ENCODE results near the gene MRAS.
"Not testable (repeated sequence)": the region's sequence is repeated elsewhere in the genome, so short reads cannot be mapped to it uniquely, and the experiment has no call there.

Gene MRAS

DNA sequence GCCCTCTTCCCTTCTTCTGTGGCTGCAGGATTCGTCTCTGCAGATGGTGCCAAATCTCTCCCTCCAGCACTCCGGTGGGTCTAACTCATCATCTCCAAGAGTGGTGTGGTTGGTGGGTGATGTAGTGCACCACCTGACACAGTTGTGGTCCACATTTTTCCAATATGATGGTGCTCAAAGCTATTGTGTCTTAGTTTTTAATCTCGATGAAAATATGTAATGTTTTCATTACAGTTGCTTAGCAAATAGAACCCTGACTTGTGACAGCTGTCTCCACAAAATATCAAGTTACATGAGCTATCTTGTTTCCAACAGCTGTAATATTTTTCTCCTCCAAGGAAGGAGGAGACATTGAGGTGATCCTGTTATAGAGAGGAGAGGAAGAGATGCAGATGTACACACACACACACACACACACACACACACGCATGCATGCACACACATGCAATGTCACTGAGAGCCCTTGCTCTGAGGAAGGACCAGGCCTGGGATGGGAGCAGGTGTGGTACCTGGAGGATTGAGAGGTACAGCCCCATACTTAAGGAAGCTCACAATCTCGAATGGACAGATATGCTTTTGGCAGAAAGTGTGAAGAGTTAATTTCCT is 70.3 kb downstream of the MRAS start:
- DNase-seq (ENCODE audit: low spot score): no peak

DNA sequence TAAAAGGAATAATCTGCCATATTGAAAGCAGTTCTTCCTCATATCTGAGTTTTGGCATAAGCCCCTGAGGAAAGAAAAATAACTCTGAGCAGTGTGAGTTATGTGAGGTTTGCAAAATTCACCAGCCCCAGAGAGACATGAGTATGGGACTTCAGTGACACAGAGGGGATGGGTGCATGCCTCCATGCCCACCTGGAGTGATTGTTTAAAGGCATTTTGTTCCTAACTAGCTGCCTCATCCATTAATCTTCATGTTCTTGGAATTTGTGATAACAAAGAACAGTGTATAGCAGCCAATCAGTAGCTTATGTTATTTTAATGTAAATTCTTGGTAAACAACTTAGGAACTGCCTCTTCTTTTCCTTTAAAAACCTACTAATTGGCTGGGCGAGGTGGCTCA is 74.9 kb downstream of the MRAS start:
- DNase-seq (ENCODE audit: low spot score): no peak

DNA sequence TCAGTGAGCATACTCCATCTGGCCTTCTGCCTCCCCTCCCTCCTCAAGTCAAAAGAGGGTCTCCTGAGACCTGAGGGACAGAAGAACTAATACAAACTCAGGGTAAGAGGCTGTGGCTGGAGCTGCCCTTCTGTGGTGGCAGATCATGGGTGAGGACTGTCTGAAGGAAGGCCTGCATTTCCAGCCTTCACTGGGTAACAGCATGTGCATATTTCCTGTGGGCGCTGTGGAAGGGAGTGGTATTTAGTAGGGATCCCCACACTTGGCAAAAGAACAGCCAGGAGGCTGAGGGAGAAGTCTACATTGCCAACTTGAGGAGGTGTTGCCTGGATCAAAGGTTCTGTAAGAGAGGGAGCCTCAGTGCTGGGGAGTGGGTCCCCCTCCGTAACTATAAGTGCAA is 75.9 kb downstream of the MRAS start:
- no peak for DNase-seq (ENCODE audit: low spot score)

DNA sequence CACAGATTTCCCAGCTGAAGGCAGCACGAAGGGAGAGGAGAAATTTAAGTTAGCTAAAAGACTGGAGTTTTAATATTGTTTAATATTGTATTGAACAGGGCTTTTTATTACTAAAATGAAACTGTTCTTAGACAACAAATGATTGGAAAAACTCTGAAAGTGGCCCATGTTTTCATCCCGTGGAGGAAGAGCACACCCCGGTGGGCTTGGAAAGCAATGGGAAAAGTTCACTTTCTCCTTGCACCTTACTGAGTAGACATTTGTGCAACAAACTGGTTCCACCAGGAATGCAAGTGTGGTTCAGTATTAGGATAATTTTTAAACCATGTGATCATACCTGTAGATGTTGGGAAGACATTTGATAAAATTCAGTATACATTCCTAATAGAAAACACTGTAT is 77.8 kb downstream of the MRAS start:
- peak; percentile 46 for DNase-seq (ENCODE audit: low spot score)

DNA sequence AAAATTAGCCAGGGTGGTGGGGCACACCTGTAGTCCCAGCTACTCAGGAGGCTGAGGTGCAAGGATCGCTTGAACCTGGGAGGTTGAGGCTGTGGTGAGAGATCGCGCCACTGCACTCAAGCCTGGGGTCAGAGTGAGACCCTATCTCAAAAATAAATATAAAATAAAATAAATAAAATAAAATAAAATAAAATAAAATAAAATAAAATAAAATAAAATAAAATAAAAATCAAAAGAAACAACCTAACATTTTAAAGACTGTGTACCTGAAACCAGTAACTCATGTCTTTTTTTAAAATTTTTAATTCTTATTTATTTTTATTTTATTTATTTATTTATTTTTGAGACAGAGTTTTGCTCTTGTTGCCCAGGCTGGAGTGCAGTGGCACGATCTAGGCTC is 78.4 kb downstream of the MRAS start:
- DNase-seq (ENCODE audit: low spot score): not testable (repeated sequence)

DNA sequence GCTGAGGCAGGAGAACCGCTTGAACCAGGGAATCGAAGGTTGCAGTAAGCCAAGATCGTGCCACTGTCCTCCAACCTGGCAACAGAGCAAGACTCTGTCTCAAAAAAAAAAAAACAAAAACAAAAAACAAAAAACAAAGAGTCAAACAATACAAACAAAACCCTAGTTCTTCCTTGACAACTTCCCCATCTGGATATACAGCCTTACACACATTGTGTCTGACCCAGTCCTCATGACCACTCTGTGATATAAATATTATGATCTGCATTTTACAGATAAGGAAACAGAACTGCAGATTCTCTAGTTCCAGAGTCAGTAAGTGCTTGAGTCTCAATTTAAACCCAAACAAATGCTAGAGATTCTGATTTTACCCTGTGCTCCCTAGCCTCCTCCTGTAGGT is 81.3 kb downstream of the MRAS start:
- DNase-seq (ENCODE audit: low spot score): no peak

DNA sequence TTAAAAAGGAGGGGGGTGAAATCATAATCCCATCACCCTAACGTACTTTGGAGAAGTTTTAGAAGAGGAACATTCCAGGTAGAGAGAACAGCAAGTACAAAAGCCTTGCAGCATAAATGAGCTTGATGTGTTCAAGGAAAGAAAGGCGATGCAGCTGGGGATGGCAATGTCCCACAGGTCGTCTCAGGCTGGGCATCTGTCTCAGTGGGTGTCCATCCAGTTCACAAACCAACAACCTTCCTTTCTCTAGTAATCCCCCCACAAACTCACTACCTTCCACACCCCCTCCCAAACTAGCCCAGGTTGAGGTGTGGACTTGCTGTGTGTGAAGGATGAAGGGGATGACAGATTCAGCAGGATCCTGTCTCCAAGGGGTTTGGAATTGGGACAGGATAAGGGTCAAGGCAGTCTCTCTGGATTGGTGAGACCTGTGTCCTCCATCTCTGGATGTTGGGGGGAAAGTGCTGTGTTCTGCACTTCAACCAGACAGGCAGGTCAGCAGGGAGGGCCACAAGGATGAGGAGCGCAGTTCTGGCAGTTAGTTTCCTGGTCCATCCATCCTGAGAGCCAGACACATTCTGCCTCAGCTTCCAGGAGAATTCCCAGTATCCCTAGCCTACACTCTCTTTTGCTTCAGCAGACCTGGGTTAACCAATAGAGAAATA is 84.3 kb downstream of the MRAS start:
- no peak for DNase-seq (ENCODE audit: low spot score)

DNA sequence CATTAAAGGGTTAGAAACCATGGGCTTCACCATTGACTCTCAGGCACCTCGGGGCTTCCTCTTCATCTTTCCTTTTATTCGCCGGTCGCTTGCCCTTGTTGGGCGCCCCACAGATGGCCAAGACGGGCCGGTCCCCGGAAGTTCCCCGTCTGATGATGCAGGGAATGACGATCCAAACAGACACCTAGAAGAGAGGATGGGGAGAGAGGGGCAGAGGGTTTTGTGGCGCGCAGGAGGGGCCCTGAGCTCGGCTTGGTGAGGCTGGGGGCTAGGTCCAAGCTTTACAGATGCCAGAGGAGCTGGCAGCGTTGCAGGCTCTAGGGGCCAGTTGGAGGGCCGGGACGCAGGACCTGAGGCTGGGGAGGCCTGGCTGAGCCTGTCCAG is 85.5 kb downstream of the MRAS start:
- DNase-seq (ENCODE audit: low spot score): no peak

DNA sequence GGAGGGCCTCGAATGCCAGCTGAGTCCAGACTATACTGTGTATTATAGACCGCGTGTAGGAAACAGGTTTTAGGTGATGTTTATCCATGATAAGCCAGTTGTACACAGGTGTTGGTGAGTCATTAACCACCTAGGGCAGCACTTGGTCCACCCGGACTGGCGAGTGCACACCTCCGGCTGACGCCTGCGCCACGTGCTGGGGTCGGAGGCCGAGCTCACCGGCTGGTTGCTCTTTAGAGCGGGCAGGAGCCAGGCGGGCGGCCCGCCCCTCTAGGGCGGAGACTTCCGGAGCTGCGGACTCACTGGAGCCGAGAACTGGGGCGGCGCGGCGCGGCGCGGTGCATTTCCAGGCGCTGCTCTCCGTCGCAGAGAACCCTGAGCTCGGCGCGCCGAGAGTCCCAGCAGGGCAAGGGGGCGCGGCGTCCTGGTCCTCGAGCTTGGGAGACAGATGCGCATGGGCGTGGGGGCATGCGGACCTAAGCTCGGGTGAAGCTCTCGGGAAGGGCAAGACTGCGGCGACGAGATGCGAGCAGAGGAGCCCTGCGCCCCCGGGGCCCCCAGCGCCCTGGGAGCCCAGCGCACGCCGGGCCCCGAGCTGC is 86.0 kb downstream of the MRAS start, which contains the start of gene ESYT3:
Gene ESYT3 (plus strand): TSS at position 341 of the 599 bp plus-strand sequence. CDS start 183 bp downstream, at position 524.
- DNase-seq (ENCODE audit: low spot score): peak; percentile 88

DNA sequence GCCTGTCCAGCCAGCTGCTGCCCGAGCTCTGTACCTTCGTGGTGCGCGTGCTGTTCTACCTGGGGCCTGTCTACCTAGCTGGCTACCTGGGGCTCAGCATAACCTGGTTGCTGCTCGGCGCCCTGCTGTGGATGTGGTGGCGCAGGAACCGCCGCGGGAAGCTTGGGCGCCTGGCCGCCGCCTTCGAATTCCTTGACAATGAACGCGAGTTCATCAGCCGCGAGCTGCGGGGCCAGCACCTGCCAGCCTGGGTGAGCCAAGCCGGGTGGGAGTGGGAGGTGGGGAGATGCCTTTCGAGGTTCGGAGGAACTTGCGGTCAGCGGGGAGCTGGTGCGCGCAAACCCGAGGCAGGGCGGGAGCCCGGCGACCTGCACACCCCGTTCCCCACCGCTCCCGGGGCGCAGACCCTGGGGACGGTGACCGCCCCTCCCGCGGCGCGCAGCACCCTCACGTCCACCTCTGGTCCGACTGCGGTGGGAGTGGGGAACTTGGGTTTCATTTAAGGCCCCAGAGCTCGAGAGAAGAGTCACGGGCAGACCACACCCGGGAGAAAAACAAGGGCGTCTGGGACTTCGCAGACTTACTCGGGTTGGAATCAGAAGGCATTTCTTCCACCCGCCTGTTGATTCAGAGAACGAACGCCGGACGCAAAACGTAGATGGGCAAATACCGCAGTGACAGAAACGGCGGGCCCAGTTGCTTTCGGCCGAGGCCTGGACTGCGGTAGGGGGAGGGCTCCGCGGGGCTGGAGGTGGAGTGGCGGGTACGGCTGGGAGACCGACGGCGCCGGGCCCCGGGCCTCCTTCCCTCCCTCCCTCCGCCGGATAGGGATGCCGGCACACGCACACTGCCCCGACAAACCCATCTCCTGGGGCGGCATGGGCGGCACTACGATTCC is 86.7 kb downstream of the MRAS start:
- peak; percentile 51 for DNase-seq (ENCODE audit: low spot score)

DNA sequence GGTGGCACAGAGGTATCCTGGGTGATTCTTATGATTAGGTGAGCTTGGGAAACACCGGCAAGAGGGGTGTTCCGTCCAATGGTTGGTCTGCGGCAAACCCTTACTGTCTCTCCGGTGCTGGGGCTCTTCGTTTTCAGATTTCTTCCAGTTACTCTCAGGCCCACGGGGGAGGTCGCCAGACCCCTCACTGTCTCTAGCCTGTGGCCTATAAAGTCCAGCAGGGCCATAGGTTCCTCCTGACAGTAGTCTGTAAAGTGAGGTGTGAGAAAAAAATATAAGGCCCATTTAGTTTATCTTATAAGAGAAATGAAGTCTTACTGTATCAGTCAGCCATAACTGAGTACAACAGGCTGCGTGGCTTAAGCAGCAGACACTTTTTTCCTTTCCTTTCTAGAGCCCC is 87.5 kb downstream of the MRAS start:
- DNase-seq (ENCODE audit: low spot score): no peak

DNA sequence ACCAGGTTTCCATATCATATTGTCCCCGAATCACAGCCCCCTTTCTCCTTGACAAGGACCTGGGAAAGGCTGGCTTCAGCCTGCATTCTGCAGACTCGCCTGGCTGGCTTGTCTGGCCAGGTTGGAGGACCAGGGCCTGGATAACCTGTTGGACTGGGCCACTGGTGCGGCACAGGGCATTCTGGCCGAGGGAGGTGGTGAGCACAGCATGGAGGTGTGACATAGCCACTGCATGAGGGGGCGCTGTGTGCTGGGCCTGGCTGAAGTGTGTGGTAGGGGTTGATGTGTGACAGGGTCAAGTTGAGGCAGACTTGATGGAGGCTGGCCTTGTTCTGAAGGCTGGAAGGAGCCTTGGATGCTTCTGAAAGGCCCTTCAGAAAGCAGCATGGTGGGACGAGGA is 88.9 kb downstream of the MRAS start:
- DNase-seq (ENCODE audit: low spot score): no peak

DNA sequence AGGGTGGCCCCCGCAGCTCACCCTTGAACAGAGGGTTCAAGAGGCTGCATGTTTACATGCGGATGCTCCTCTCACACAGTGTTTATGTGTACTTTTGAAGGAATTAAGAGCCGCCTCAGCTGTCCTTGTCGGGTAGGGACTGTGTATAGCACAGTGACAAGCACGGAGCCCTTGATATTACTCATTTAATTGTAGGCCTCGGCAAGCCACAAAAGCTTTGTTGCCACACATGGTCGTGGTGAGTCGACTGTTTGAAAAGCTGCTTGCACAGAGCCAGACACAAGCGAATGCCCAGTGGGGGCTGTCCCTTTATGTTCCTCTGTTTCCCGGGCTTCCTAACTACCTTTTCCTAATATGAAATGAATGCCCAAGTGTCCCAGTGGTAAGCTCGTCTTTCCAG is 90.5 kb downstream of the MRAS start:
- DNase-seq (ENCODE audit: low spot score): no peak

DNA sequence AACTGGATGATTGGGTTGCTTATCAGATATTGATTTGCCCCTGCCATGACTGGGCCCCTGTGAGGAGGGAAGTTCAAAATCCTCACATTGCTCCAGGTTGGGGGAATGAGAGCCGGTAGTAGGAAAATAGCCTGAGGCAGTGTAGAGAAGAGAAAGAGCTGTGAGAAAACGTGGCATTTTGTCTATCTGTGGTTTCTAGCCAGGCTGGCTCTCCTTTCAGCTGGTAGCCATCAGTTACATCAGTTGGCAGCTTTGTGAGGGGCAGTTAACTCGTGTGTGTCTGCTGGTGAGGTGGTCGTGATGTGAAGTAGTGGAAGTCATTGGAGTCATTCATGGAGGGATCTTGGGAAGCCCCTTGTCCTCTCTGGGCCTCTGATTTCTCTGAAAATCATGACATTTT is 91.3 kb downstream of the MRAS start:
- no peak for DNase-seq (ENCODE audit: low spot score)

DNA sequence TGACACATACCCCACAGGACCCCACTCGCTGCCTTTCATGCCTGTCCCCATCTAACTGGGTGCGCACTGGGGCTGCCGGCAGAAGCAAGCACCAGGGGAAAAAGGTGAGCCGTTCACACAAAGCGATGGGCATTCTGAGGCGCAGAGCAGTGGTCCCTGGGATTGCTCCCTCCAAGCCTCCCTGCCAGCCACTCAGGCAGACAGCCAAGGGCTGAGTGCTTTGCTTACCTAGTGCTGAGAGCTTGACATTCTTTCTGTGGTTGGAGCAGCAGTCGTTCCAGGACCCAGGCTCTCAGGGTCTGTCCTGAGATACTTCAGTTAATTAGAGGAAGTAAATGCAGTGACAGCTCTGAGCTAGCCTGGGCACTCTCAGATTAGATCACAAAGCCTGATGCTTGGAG is 91.7 kb downstream of the MRAS start:
- peak; percentile 51 for DNase-seq (ENCODE audit: low spot score)

DNA sequence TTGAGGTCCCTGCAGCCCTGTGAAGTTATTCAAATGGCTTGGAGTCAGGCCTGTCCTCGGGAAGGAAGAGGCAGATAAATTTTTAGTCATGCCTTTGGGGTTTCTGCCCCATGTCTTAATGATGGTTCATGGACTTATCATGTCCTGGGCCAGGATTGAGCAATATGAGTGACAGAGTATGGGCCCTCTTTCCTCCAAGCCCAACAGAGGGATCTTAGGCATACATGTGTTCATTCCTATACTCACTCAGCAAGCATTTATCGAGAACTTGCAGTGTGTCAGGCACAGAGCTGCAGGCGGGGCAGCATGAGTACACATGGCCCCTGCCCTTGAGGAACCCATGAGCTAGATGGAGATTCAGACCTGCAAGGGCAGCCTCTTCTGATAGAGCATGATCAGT is 92.2 kb downstream of the MRAS start:
- DNase-seq (ENCODE audit: low spot score): peak; percentile 13

DNA sequence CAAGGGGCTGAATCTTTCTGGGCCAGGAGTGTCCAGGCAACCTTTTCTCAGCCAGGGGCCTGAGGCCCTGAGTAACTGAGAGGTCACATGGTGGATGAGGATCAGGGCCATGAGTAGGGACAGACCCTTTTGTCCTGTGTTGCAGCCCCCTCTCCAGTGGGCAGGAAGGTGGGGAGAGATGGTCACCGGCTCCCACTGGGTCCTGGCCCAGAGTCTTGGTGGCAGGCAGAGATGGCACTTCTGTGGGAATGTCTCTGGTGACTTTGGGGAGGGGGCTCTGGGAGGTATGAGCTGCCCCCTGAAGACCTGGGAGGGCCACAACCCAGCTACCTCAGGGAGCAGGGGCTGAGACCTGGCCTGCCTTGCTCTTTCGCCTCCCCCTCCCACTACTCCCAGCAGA is 92.9 kb downstream of the MRAS start:
- DNase-seq (ENCODE audit: low spot score): no peak

DNA sequence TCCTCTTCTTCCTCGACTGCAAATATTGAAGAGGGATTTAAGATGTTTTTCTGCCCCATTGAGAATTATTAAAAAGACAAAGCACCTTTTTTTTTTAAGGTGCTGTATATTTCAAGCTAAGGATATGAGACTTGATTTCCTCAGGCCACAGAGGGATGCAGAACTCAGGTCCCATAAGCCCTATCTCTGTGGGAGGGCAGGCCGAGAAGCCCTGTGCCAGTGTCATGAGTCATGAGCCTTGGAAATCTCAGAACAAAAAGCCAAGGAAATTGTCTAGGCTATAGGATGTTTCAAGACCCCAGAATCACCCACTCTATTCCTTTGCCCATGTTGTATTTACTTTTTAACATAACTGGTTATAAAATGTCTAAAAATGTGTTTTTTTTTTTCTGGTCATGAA is 93.4 kb downstream of the MRAS start:
- peak; percentile 39 for DNase-seq (ENCODE audit: low spot score)

DNA sequence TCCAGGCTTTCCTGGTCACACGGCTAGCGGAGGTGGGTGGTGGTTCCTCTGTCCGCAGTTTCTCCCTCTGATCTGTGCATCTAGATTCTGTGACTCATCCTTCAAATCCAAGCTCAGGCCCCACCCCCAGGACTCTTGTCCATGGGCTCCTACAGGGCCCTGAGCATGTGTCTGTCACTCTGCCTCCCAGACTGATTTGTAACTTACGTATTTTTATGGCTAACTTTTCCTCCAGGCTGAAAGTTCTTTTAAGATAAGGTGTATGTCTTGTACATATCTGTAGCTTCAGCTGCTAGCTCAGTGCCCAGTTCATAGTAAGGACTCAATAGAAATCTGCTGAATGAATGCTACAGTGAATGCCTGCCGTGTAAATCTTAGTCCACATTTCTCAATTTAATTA is 94.1 kb downstream of the MRAS start:
- DNase-seq (ENCODE audit: low spot score): peak; percentile 51

DNA sequence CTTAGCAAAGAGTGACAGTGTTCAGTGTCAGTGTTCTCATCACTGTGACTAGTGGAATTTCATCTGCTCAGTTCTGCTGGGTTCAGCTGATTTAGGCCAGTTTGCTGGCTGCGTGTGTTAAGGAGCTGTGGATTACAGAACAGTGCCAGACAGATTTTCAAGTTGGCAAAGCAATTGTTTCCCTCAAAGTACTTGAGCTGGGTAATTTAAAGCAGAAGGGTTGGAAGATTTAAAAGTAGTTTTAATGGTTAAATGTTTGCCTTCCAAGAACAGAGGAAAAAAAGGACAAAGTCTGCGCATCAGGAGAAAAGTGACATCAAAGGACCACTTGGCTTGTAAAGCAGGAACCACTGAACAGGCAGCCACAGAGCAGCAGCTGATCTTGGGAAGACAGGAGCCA is 94.7 kb downstream of the MRAS start:
- no peak for DNase-seq (ENCODE audit: low spot score)

DNA sequence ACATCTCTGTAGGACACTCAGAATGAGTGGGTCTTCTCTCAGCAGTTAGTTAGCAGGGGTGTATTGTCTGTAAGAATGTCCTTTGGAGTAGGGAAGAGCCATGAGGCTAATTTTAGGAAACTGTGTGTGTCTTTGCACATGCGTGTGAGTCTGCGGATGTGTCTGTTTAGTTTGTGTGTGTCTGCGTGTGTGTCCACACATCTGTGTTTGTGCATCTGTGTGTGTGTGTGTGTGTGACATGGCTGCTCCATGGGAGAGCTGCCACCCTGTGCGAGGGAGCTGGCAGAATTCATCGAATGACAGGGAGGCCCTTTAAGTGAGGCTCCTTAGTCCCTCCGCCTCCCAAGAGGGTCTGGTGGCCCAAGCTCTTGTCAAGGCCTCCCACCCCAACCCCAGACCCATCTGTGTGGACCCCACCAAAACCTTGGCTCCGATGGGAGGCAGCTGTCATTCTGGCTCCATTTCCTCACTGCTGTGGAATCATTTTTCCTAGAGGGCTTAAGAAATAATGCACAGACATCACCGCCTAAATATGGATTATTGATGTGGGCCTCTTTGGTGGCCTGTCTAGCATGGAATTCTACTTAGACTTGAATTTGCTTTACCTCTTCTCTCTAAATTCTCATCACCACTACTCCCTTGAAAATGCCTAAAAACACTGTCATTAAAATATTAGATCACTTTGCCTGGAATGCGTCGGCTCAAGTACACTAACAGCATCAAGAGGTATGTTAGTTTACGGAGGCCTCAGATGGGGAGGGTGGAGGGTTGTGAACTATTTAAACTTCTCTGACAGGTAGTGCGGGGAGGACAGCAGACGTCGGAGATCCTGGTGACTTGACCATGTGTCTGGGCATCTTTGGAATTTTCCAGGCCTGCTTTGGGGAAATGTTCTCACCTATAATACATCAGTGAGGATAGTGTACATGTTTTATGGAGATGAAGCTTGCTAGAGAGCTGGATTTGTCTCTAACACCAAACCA is 95.4 kb downstream of the MRAS start:
- no peak for DNase-seq (ENCODE audit: low spot score)

DNA sequence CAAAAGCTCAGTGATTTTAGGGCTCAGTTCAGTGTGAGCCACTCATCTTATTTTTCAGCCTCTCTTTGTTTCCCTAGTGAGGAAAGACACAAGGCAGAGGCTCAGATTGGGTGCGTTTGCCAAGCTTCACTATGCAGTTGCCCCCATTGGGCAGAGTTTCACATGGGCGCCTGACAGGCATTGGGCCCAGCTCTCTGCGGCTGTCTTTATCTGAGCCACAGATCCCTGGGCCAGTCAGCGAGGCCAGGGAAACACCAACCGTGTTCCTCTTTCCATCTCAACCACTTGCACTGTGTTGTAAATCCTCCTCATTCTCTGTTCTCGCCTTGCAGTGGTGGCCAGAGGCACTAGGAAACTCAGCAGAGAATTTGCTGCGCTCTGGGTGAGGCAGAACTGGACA is 96.9 kb downstream of the MRAS start:
- DNase-seq (ENCODE audit: low spot score): no peak
